Spinal cord (tissue), 10 donors: ENCODE measurements around the gene FXR2. TPM values are rescaled to one million over a fixed set of nuclear protein-coding genes. Genes with fewer than 3 reads are reported as not detected.
A peak's percentile ranks its signal among the peaks of the same experiment; 100 is the strongest.

Experiments used
- DNase-seq, 6 donors: peaks; one replicate each; pipeline versions ENCODE4 v3.0.0 to v3.0.0-alpha.2; 2013 to 2015; ENCODE audit warnings: low spot score in 6 of 6, low read depth in 4 of 6
- H3K27ac ChIP-seq: one replicate; pipeline ENCODE4 v1.5.1; 2013; ENCODE audit warnings: low read depth, low read length, control low read depth
- H3K27me3 ChIP-seq: one replicate; pipeline ENCODE4 v1.6.1; 2013; ENCODE audit warnings: low read length; ENCODE audit not compliant: control insufficient read depth, insufficient read depth
- H3K36me3 ChIP-seq: one replicate; pipeline ENCODE4 v1.6.1; 2013; ENCODE audit warnings: low read length; ENCODE audit not compliant: control insufficient read depth, insufficient read depth
- H3K4me1 ChIP-seq: one replicate; pipeline ENCODE4 v1.6.1; 2013; ENCODE audit warnings: low read length; ENCODE audit not compliant: control insufficient read depth, insufficient read depth
- H3K4me3 ChIP-seq: one replicate; pipeline ENCODE4 v1.5.1; 2013; ENCODE audit warnings: low read depth, low read length, control low read depth
- H3K9me3 ChIP-seq: one replicate; pipeline ENCODE4 v1.6.1; 2013; ENCODE audit warnings: low read length; ENCODE audit not compliant: control insufficient read depth, insufficient read depth
- WGBS: methylation state at CpG from one replicate; pipeline ENCODE4 v1.1.5; 2013; ENCODE audit warnings: missing lambda C conversion rate; ENCODE audit not compliant: insufficient coverage; 5-methylcytosine and 5-hydroxymethylcytosine counted together
- polyA plus RNA-seq, 2 donors: library from polyadenylated mRNA; unstranded; fragments of 120-200 nt; gene quantifications; one replicate each; pipeline ENCODE4 v1.2.1, GENCODE V29; 2013; ENCODE audit not compliant: insufficient read length in 2 of 2
- total RNA-seq, 2 donors: library from RNA; depleted of rRNA in 1 of 2; stranded (reverse); fragments of 120-200 nt in 1 of 2; fragments of >200 nt in 1 of 2; gene quantifications; one replicate each; pipeline versions ENCODE4 v1.2.3 to v1.2.4, GENCODE V29; 2013 to 2014
- donor health status: healthy.

FXR2 gene
- total and polyA plus RNA-seq, 4 donors, result 35.4 to 66.8 (median 56.7) TPM

DNA sequence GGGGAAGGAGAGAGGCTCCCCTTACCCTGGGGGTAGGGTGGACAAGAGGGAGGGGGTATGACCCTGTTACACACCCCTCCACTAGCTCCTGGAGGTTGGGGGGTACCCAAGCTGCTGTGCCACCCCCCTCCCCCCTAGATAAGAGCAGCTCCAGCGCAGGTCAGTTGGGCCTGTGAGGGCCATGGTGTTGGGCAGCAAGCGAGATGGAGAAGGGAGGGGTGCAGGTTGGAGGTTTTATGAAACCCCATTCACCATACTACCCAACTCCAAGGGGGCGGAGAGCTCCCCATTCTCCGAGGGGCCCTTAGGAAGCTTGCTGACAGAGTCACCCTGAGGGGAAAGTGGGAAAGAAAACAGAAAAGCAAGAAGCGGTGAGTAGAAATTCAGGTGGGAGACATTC is 23.1 kb downstream of the FXR2 start:
- H3K36me3 ChIP-seq, result peaks cover 99% of the 10 kb centered on the region
- no peak overlapping the region for H3K27ac ChIP-seq
- 100% methylated on average over 1 of the region's 5 CpGs for WGBS
- H3K27me3 ChIP-seq, result no peaks in the 10 kb centered on the region
- no peak for DNase-seq
- no peaks in the 10 kb centered on the region for H3K9me3 ChIP-seq
- peaks cover 24% of the 10 kb centered on the region for H3K4me1 ChIP-seq
- no peak overlapping the region for H3K4me3 ChIP-seq

DNA sequence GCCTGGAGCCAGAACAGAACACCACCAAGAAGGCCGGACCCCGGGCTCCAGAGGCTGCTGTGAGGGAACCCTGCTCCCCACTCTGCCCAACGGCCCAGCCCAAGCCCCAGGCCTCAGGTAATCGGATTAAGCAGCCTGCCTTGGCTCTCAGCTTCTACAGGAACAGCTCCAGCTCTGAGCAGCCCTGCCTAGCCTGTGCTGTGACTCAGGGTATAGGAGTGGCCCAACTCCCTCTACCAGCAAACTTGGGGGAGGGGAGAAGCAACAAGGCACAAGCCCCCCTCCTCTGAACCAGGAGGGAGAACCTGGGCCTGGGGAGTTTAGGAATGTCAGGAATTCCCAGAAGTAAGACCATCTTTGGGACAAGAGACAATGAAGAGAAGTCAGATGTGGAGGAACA is 24.0 kb downstream of the FXR2 start:
- no peaks in the 10 kb centered on the region for H3K27me3 ChIP-seq
- peaks cover 24% of the 10 kb centered on the region for H3K4me1 ChIP-seq
- DNase-seq, result no peak
- H3K27ac ChIP-seq, result no peak overlapping the region
- 67% methylated on average over 4 of the region's 4 CpGs for WGBS
- peaks cover 99% of the 10 kb centered on the region for H3K36me3 ChIP-seq
- no peak overlapping the region for H3K4me3 ChIP-seq
- H3K9me3 ChIP-seq, result no peaks in the 10 kb centered on the region

DNA sequence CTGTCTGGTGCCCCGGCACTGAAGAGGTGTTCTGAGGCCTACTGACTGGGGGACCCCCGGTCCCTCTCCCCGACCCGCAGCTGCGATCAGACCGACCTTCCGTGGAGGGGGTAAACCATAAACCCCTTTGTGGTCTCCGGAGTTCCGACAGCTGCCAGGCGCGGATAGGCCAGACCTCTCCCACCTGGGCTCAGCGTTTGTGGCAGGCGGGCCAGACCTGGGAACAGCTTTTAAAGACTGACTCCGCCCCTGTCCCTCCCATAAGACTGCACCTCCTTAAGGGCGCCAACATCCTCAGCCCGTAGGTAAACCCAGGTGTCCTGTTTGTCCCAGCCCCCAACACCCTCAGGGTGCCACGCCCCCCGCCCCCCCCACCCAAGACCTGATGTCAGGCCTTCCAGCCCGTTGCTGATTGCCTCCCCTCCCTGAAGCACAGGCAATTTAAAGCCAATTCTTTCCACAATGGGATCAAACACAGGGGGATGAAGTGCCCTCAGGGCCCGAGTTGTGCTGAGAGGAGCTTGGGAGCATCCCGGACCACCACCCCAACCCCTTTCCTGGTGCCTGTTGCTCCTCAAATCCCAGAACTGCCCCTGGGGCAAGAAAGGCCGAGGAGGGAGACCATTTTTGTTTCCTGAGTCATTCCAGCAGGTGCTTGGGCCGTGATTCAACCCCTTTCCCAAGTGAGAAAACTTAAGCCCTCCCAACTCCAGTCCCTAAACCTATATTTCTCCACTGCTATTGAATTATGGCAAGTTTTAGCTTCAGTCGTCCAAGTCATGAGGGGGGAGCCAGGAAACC is 24.6 kb downstream of the FXR2 start, which contains the start of gene SOX15:
SOX15 (minus strand) TSS at position 204 of the 801 bp plus-strand sequence. CDS start 418 bp downstream, outside the sequence.
- peak within 1 kb of the TSS; percentile 52 for H3K27ac ChIP-seq
- H3K27me3 ChIP-seq, result no peaks in the 10 kb centered on the region
- no peak for DNase-seq
- H3K4me3 ChIP-seq, result peak within 1 kb of the TSS; percentile 64
- 50% methylated on average over 21 of the region's 24 CpGs for WGBS
- no peaks in the 10 kb centered on the region for H3K9me3 ChIP-seq
- peaks cover 30% of the 10 kb centered on the region for H3K4me1 ChIP-seq
- H3K36me3 ChIP-seq, result peaks cover 99% of the 10 kb centered on the region

DNA sequence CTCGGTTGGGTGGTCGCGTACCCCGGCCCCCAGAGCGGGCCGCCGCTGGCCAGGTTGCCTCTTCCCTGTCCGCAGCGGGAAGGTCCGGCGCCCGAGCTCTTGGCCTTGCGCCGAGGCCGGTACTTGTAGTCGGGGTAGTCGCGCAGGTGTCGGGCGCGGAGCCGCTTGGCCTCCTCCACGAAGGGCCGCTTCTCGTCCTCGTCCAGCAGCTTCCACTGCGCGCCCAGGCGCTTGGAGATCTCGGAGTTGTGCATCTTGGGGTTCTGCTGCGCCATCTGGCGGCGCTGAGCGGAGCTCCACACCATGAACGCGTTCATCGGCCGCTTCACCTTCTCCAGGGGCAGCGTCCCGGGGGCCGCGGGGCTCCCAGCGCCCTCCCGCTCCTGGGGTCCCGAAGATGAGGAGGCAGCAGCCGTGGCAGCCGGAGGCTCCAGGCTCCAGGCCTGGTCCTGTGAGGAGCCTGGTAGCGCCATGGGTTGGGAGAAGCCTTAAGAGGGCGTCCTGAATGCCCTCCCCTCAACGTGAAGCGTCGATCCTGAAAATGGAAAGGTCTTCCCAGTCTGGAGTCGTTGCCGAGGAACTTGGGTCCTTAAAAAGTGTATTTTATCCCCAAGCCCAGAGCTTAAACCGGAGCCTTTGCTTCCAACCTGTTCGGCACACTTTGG is 25.4 kb downstream of the FXR2 start:
- peak; percentile 70 to 96 (median 82) for DNase-seq

DNA sequence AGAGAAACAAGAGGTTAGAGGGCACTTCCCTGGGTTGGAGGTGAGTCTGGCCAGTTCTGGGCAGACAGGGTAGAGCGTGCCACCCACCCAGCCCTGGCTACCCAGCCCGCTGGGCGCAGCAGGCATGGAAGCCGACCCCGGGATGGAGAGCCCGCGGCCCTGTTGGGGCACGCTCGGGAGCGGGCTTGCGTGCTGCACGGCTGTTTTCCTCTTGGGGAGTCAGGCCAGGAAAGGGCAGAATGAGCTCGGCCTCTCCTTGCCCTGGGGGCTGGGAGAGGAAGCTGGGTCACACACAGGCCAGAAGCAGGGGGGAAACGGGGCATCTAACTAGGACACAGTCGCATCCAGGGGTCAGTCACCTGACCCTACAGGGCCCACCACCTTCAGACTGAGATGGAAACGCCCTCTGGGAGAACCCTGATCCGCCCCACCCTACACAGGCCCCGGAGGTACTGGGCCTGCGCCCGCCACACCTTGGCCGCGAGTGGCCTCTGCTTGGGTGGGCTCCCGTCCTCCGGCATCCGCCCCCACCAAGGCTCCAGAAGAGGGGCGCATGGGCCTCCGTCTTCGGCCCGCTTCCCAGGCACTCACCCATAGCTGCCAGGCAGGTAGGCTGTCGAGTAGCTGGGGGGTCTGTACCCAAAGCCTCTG is 26.0 kb downstream of the FXR2 start:
- no peaks in the 10 kb centered on the region for H3K9me3 ChIP-seq
- DNase-seq, result no peak
- no peaks in the 10 kb centered on the region for H3K27me3 ChIP-seq
- peak overlapping the region; percentile 52 for H3K27ac ChIP-seq
- H3K4me1 ChIP-seq, result peaks cover 41% of the 10 kb centered on the region
- WGBS, result 66% methylated on average over 26 of the region's 30 CpGs
- peaks cover 86% of the 10 kb centered on the region for H3K36me3 ChIP-seq
- peak overlapping the region; percentile 64 for H3K4me3 ChIP-seq

More for the DNA sequence above, 25.4 kb downstream of the FXR2 start:
- Histone ChIP-seq H3K36me3 (peaks cover 92% of the 10 kb centered on the region), H3K9me3 (no peaks in the 10 kb centered on the region), H3K27me3 (no peaks in the 10 kb centered on the region), H3K27ac (peak overlapping the region; percentile 52), H3K4me1 (peaks cover 37% of the 10 kb centered on the region), H3K4me3 (peak overlapping the region; percentile 64)
- 13% methylated on average over 56 of the region's 56 CpGs for WGBS

DNA sequence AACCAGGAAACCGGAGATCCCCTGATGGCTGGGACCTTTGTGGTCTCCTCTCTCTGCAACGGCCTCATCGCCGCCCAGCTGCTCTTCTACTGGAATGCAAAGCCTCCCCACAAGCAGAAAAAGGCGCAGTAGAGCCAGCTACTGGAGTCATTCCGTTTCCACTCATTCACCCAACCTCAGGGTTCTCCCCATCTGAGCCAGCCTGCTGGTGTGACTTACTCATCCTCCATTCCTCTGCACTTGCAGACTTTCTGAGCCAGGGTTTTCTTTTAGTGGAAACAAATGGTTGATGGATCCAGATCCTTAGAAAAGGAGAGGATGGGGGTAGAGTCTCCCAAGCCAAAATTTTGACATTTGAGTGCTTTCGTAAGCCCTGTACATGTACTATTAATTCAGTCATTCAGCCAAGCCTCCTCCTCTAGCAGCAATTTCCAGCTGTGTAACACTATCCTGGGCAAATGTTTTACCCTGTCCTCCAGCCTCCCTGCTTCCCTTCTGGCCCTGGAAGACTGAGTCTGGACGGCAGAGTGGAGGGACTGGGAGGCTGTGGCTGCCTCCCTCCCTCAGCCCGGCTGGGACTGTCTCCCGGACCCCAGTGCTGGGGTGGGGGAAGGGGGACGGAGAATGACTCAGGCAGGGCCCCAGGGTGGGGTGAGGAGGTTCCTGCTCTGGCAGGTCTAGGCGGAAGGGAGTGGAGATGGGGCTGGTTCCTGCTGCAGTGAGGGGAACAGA is 27.1 kb downstream of the FXR2 start:
- DNase-seq, result no peak
- Histone ChIP-seq H3K4me3 (no peak overlapping the region), H3K9me3 (no peaks in the 10 kb centered on the region), H3K27ac (no peak overlapping the region), H3K36me3 (peaks cover 81% of the 10 kb centered on the region), H3K27me3 (no peaks in the 10 kb centered on the region), H3K4me1 (peaks cover 50% of the 10 kb centered on the region)
- 78% methylated on average over 9 of the region's 12 CpGs for WGBS

DNA sequence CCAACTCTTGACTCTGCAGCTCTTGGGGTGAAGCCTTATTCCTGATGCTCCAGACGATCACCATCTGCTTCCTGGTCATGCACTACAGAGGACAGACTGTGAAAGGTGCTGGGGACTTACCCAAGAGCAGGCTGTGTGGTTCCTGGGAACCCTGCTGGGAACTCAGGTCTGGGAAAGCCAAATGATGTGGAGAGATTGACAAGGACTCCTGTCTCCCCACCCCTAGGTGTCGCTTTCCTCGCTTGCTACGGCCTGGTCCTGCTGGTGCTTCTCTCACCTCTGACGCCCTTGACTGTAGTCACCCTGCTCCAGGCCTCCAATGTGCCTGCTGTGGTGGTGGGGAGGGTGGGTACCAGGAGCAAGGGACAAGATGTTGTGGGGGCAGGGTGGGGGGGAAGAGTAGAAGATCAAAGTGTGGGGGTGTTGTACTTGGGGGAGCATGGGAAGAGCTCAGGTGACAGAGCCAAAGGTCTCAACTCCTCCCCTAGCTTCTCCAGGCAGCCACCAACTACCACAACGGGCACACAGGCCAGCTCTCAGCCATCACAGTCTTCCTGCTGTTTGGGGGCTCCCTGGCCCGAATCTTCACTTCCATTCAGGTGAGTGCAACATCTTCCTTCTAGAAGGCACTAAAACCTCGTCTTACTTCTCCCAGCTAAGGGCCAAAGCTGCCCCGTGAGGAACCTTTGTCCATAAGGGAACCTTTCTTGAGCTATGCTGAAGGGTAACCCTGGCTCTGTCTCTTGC is 27.9 kb downstream of the FXR2 start:
- WGBS, result 84% methylated on average over 5 of the region's 9 CpGs
- Histone ChIP-seq H3K27ac (no peak overlapping the region), H3K27me3 (no peaks in the 10 kb centered on the region), H3K9me3 (no peaks in the 10 kb centered on the region), H3K36me3 (peaks cover 81% of the 10 kb centered on the region), H3K4me3 (no peak overlapping the region), H3K4me1 (peaks cover 57% of the 10 kb centered on the region)
- DNase-seq, result no peak

DNA sequence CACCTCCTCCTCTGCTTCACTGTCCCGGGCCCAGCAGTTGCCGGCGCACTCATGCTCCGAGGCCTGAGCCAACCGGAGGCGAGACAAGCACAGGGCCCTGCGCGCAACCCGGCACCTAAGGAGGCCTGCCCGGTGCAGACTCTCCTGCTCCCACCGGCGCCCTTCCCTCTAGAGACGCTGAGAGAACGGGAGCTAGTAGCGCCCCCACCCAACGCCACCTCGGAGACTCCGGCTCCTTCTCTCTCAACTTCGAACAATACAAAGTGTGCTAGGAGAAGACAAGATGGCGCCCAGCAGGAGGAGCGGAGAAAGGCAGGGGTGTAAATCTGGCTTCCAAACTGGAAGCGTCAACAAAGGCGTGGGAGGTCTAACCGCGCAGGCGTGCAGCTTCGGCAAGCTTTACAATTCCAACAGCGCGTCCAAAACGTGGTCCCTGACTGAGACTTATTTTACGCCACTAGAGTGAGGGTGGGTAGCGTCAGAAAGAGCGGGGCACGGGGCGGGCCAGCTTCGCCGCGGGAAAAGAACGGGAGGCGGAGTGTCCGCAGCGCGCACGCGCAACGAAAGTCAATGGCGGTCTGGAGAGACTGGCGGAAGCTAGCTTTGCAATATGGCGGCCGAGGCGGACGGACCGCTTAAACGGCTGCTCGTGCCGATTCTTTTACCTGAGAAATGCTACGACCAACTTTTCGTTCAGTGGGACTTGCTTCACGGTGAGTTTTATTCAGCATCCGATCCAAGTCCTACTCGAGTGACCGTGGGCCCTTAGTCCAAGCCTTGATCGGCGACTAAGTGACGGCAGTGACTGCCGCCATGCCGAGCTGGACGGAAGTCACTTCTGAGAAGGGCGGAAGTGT is 31.2 kb downstream of the FXR2 start, which contains the start of gene MPDU1:
MPDU1 (plus strand) TSS at position 600 of the 857 bp plus-strand sequence; CDS start at position 611, 11 bp downstream.
- H3K27ac ChIP-seq, result peak within 1 kb of the TSS; percentile 99
- no peaks in the 10 kb centered on the region for H3K27me3 ChIP-seq
- H3K4me3 ChIP-seq, result peak within 1 kb of the TSS; percentile 94
- WGBS, result 12% methylated on average over 69 of the region's 69 CpGs
- H3K36me3 ChIP-seq, result peaks cover 80% of the 10 kb centered on the region
- DNase-seq, result peak; percentile 95 to 100 (median 98)
- peaks cover 71% of the 10 kb centered on the region for H3K4me1 ChIP-seq
- no peaks in the 10 kb centered on the region for H3K9me3 ChIP-seq
